GM12878 (cell line): ENCODE results near the gene CCDC70. TPM values are rescaled to one million over a fixed set of nuclear protein-coding genes. Genes with fewer than 3 reads are reported as not detected.

Source experiments
- ATAC-seq: fragments of 200-7000 bp; cut with Tn5 transposase; 3 replicates; pipeline ENCODE4 v1.9.1; 2020; ENCODE audit warnings: mild to moderate bottlenecking, moderate library complexity
- BruUV-seq: library from RNA; stranded (reverse); fragments of 400-500 nt; replicated peaks from 2 replicates; lab custom pipeline; 2021; lab: Mats Ljungman, UMichigan
- CTCF ChIA-PET: fragments of 300-600 bp; sonication (Branson Sonifier 250); formaldehyde crosslinking; extraction: SDS; loops from one replicate; lab custom pipeline; 2021; ENCODE audit warnings: inconsistent platforms; lab: Yijun Ruan, JAX
- POLR2A ChIA-PET: fragments of 350-600 bp; formaldehyde crosslinking; extraction: SDS; loops from one replicate; lab custom pipeline; 2021; ENCODE audit warnings: inconsistent platforms; lab: Charles Lee
- RAD21 ChIA-PET: fragments of 300-600 bp; sonication (Branson Sonifier 250); formaldehyde crosslinking; loops from one replicate; lab custom pipeline; 2023; ENCODE audit warnings: antibody characterized with exemption; ENCODE audit not compliant: unreplicated experiment; lab: Charles Lee
- SMC1A ChIA-PET: fragments of 300-600 bp; sonication (Branson Sonifier 250); formaldehyde crosslinking; loops from one replicate; lab custom pipeline; 2023; ENCODE audit not compliant: unreplicated experiment, uncharacterized antibody; lab: Charles Lee
- DNase-seq: peaks from one replicate; pipeline ENCODE4 v3.0.0-alpha.2; 2011; ENCODE audit warnings: low read depth, low spot score
- FAIRE-seq: peaks from 3 replicates; lab custom pipeline; 2011; peaks lifted over from hg19 to GRCh38; lab: Jason Lieb, UNC
- H2AFZ ChIP-seq: 2 replicates; pipeline ENCODE4 v1.6.0; 2011; ENCODE audit warnings: low read depth, low read length, control low read depth; ENCODE audit not compliant: control insufficient read depth
- H3K27ac ChIP-seq: 2 replicates; pipeline ENCODE4 v1.5.1; 2011; ENCODE audit warnings: control low read depth; ENCODE audit not compliant: control insufficient read depth, insufficient read depth
- H3K27me3 ChIP-seq, 2 experiments: replicated peaks in 1 of 2; 2 replicates each; pipeline versions ENCODE4 v1.6.0 to v1.6.1; 2011; ENCODE audit warnings: low read length in 1 of 2; ENCODE audit not compliant: control insufficient read depth in 2 of 2, insufficient read depth in 2 of 2
- H3K36me3 ChIP-seq, 2 experiments: 2 replicates each; pipeline ENCODE4 v1.5.1; 2011; ENCODE audit warnings: low read length in 1 of 2; ENCODE audit not compliant: control insufficient read depth in 2 of 2, insufficient read depth in 2 of 2
- H3K4me1 ChIP-seq: 2 replicates; pipeline ENCODE4 v1.6.1; 2011; ENCODE audit warnings: mild to moderate bottlenecking, low read length, moderate library complexity, mixed read lengths; ENCODE audit not compliant: control insufficient read depth, insufficient read depth
- H3K4me2 ChIP-seq: 2 replicates; pipeline ENCODE4 v1.6.0; 2011; ENCODE audit warnings: control low read depth; ENCODE audit not compliant: control insufficient read depth, insufficient read depth
- H3K4me3 ChIP-seq: fragments of 200-600 bp; sonication (generic); 2 replicates; pipeline ENCODE4 v1.5.1; 2016
- H3K79me2 ChIP-seq: 2 replicates; pipeline ENCODE4 v1.6.0; 2011; ENCODE audit warnings: low read length; ENCODE audit not compliant: control insufficient read depth, insufficient read depth
- H3K9ac ChIP-seq: 2 replicates; pipeline ENCODE4 v1.8.0; 2011; ENCODE audit warnings: low read length, control low read depth, mixed read lengths; ENCODE audit not compliant: control insufficient read depth, insufficient read depth
- H3K9me3 ChIP-seq: replicated peaks from 3 replicates; pipeline ENCODE4 v1.5.1; 2011; ENCODE audit warnings: mild to moderate bottlenecking, low read length; ENCODE audit not compliant: control insufficient read depth, insufficient read depth
- H4K20me1 ChIP-seq: 2 replicates; pipeline ENCODE4 v1.6.0; 2011; ENCODE audit not compliant: control insufficient read depth, insufficient read depth
- ATF2 ChIP-seq: IDR thresholded peaks from 2 replicates; pipeline ENCODE4 v1.6.1; 2012; ENCODE audit warnings: low read length, inconsistent platforms
- CHD2 ChIP-seq: IDR thresholded peaks from 2 replicates; pipeline ENCODE4 v1.6.1; 2011; ENCODE audit warnings: low read depth, low read length, improper control_type of control experiment, borderline replicate concordance
- E2F8 ChIP-seq: fragments of 450-650 bp; IDR thresholded peaks from 2 replicates; pipeline ENCODE4 v1.6.1; 2018; ENCODE audit warnings: mild to moderate bottlenecking, low read depth, moderate library complexity; ENCODE audit not compliant: partially characterized antibody
- SMAD5 ChIP-seq: IDR thresholded peaks from 2 replicates; pipeline ENCODE4 v1.6.1; 2016; ENCODE audit warnings: antibody characterized with exemption, low read depth
- WRNIP1 ChIP-seq: IDR thresholded peaks from 2 replicates; pipeline ENCODE4 v1.6.1; 2011; ENCODE audit warnings: low read depth, low read length, improper control_type of control experiment, borderline replicate concordance
- YBX1 ChIP-seq: fragments of 450-650 bp; IDR thresholded peaks from 2 replicates; pipeline ENCODE4 v1.6.1; 2016; ENCODE audit warnings: antibody characterized with exemption
- YY1 ChIP-seq: IDR thresholded peaks from 2 replicates; pipeline ENCODE4 v1.6.1; 2011; ENCODE audit warnings: low read depth, mild to moderate bottlenecking, low read length
- ZNF24 ChIP-seq: fragments of 450-650 bp; IDR thresholded peaks from 2 replicates; pipeline ENCODE4 v1.6.1; 2017; ENCODE audit warnings: antibody characterized with exemption, mild to moderate bottlenecking
- ZNF384 ChIP-seq: IDR thresholded peaks from 2 replicates; pipeline ENCODE4 v1.6.1; 2012; ENCODE audit warnings: low read depth, mild to moderate bottlenecking, low read length, improper control_type of control experiment, borderline replicate concordance
- WGBS: methylation state at CpG from one replicate; pipeline ENCODE4 v1.1.6; 2016; ENCODE audit warnings: low lambda C conversion rate; ENCODE audit not compliant: insufficient replicate concordance, insufficient coverage; ENCODE audit errors: missing lambda C conversion rate; 5-methylcytosine and 5-hydroxymethylcytosine counted together
- in situ Hi-C: fragments of 300-500 bp; cut with MboI; formaldehyde crosslinking; loops from 9 replicates; pipeline ENCODE4 v1.14.3; 2018; ENCODE audit warnings: mixed read lengths
- intact Hi-C: fragments of 100-400 bp; cut with micrococcal nuclease; formaldehyde crosslinking; loops from one replicate; pipeline ENCODE4 v1.14.2; 2022; ENCODE audit not compliant: unreplicated experiment
- polyA plus RNA-seq, 11 experiments: library from polyadenylated mRNA; depleted of rRNA in 4 of 11; unstranded in 6 of 11; stranded (reverse) in 5 of 11; fragments of >200 nt; fragmentation: Nextera tagmentation in 4 of 11; fragmentation: Illumina TruSeq in 1 of 11; extraction: Ambion mirVana in 4 of 11; extraction: Trizol in 1 of 11; gene quantifications; 1 replicate in 1 of 11; 2 replicates in 10 of 11; pipeline versions ENCODE4 v1.2.1 to v1.2.3, GENCODE V29; 2011 to 2016; ENCODE audit warnings: inconsistent platforms in 2 of 11, missing spikeins in 2 of 11, low read depth in 1 of 11
- total RNA-seq, 4 experiments: library from RNA; depleted of rRNA in 3 of 4; stranded (reverse); fragments of >200 nt in 3 of 4; fragmentation: Illumina TruSeq in 1 of 4; extraction: Trizol in 1 of 4; gene quantifications; 2 replicates each; pipeline versions ENCODE4 v1.2.1 to v1.2.3, GENCODE V29; 2013 to 2021

The CCDC70 gene
- total and polyA plus RNA-seq, 10 of the 15 experiments (the other 5 are each of a cell fraction or from before 2014, with no cell fraction given) = not detected

GRCh38 chr13:51833980-51834379, 27.8 kb upstream of the CCDC70 start (continued):
- TF ChIP-seq CHD2 (no peak), SMAD5 (no peak)

- Histone ChIP-seq H3K36me3 (no peaks in the 10 kb centered on the region), H3K27me3 (peaks cover 0 to 6% of the 10 kb centered on the region in 2 experiments; a peak in 3 of 4 replicates)
- intact Hi-C loops = no loop called here
- in situ Hi-C loops = no loop called here
- RAD21 ChIA-PET = interaction anchor here (0.9 to 5.4 kb wide), 4 partner anchors 21 to 71 kb away, joined by 3 to 75 read pairs (median 4); no protein-coding TSS in a partner anchor
- SMC1A ChIA-PET = interaction anchor here (1.2 to 2.4 kb wide), 4 partner anchors 9 to 37 kb away, joined by 3 to 14 read pairs (median 6); no protein-coding TSS in a partner anchor
- TF ChIP-seq ATF2 = no peak
- TF ChIP-seq E2F8 = no peak
- TF ChIP-seq YY1 = no peak
- TF ChIP-seq WRNIP1 = no peak
- no peak for TF ChIP-seq YBX1
- TF ChIP-seq ZNF24 = no peak
- TF ChIP-seq ZNF384 = no peak
- TF ChIP-seq, all 136 proteins: peak for 0
- Histone ChIP-seq H2AFZ (no peak overlapping the region), H3K9me3 (no peaks in the 10 kb centered on the region), H3K4me2 (no peak overlapping the region), H3K4me1 (no peaks in the 10 kb centered on the region), H3K9ac (no peak overlapping the region), H3K79me2 (no peaks in the 10 kb centered on the region), H3K27ac (no peak overlapping the region), H4K20me1 (no peaks in the 10 kb centered on the region), H3K4me3 (no peak overlapping the region)
- ATAC-seq (no peak), DNase-seq (no peak), FAIRE-seq (no peak)
- WGBS = 23% methylated on average over 7 of the region's 7 CpGs
- ChIA-PET CTCF (interaction anchor here (0.6 to 6.2 kb wide), 7 partner anchors 11 to 549 kb away, joined by 3 to 180 read pairs (median 3); partner anchors contain the start of gene TMEM272), POLR2A (interaction anchor here (0.6 to 1.6 kb wide), 2 partner anchors 19 to 441 kb away, joined by 3 to 4 read pairs; no protein-coding TSS in a partner anchor)
- no TSS peak for BruUV-seq
Measured at GRCh38 chr13:51834581-51835171, 27.1 kb upstream of the CCDC70 start.
